Measurements from ENCODE around the gene THRSP.
A peak's percentile ranks its signal among the peaks of the same experiment; 100 is the strongest.

Gene THRSP

GRCh38 chr11:78066471-78066870, 2.8 kb downstream of the THRSP start (continued):
- TF ChIP-seq PATZ1 (CRISPR knock-in tag; IDR thresholded peaks at IDR 0.05; ENCODE audit: borderline replicate concordance) = no peak
- TF ChIP-seq TOX (CRISPR knock-in tag; IDR thresholded peaks at IDR 0.05; ENCODE audit: borderline replicate concordance) = no peak
- no peak for TF ChIP-seq ZNF70 (CRISPR knock-in tag; IDR thresholded peaks at IDR 0.05)
- TF ChIP-seq ZNF565 (CRISPR knock-in tag; conservative IDR thresholded peaks at IDR 0.05; ENCODE audit: low read depth) = no peak
- no peak for TF ChIP-seq ARNTL (CRISPR knock-in tag; IDR thresholded peaks at IDR 0.05; ENCODE audit: borderline replicate concordance, low read depth)
- no peak for TF ChIP-seq CSDC2 (CRISPR knock-in tag; IDR thresholded peaks at IDR 0.05)

- TF ChIP-seq CREB5 (CRISPR knock-in tag; IDR thresholded peaks at IDR 0.05; ENCODE audit: low read depth) (0 out of 2 replicates have a peak, but pooled peaks have one; percentile 33), PATZ1 (CRISPR knock-in tag; IDR thresholded peaks at IDR 0.05; ENCODE audit: borderline replicate concordance) (0 out of 2 replicates have a peak, but pooled peaks have one; percentile 13), ZNF565 (CRISPR knock-in tag; conservative IDR thresholded peaks at IDR 0.05; ENCODE audit: low read depth) (no peak), GLIS3 (CRISPR knock-in tag; IDR thresholded peaks at IDR 0.05) (peak; percentile 9; the same call in 1 of the 2 replicates)
- ATAC-seq = no peak
These were observed 4.0 kb downstream of the THRSP start for GRCh38 chr11:78067704-78068103.

- ATAC-seq = no peak
- no peak for TF ChIP-seq CSDC2 (CRISPR knock-in tag; IDR thresholded peaks at IDR 0.05)
- TF ChIP-seq TCF4 (CRISPR knock-in tag; IDR thresholded peaks at IDR 0.05; ENCODE audit: borderline replicate concordance) = no peak
- no peak for TF ChIP-seq PATZ1 (CRISPR knock-in tag; IDR thresholded peaks at IDR 0.05; ENCODE audit: borderline replicate concordance)
- TF ChIP-seq ZNF565 (CRISPR knock-in tag; conservative IDR thresholded peaks at IDR 0.05; ENCODE audit: low read depth) = no peak
- no peak for TF ChIP-seq ZNF70 (CRISPR knock-in tag; IDR thresholded peaks at IDR 0.05)
- TF ChIP-seq ZFP3 (CRISPR knock-in tag; IDR thresholded peaks at IDR 0.05) = no peak
- no peak for TF ChIP-seq ESRRG (CRISPR knock-in tag; IDR thresholded peaks at IDR 0.05)
- no peak for TF ChIP-seq PPARA (CRISPR knock-in tag; IDR thresholded peaks at IDR 0.05; ENCODE audit: borderline replicate concordance)
- TF ChIP-seq ZC3H10 (CRISPR knock-in tag; IDR thresholded peaks at IDR 0.05) = no peak
- no peak for TF ChIP-seq TSHZ2 (CRISPR knock-in tag; IDR thresholded peaks at IDR 0.05)
- no peak for TF ChIP-seq ZFP30 (CRISPR knock-in tag; IDR thresholded peaks at IDR 0.05)
- TF ChIP-seq SNAI2 (CRISPR knock-in tag; IDR thresholded peaks at IDR 0.05) = no peak
- TF ChIP-seq GLIS3 (CRISPR knock-in tag; IDR thresholded peaks at IDR 0.05) = no peak
- no peak for TF ChIP-seq ZNF8 (CRISPR knock-in tag; IDR thresholded peaks at IDR 0.05)
- TF ChIP-seq BACH2 (CRISPR knock-in tag; IDR thresholded peaks at IDR 0.05; ENCODE audit: borderline replicate concordance) = no peak
- TF ChIP-seq CREB5 (CRISPR knock-in tag; IDR thresholded peaks at IDR 0.05; ENCODE audit: low read depth) = no peak
- TF ChIP-seq OSR1 (CRISPR knock-in tag; IDR thresholded peaks at IDR 0.05) = no peak
- TF ChIP-seq ISL1 (CRISPR knock-in tag; IDR thresholded peaks at IDR 0.05) = no peak
These were observed 5.8 kb downstream of the THRSP start for GRCh38 chr11:78069465-78069864.
